ENCODE data around the gene CHSY1.

- no peak for TF ChIP-seq CTCF (IDR thresholded peaks at IDR 0.05)
- no peak for TF ChIP-seq POLR2AphosphoS5 (IDR thresholded peaks at IDR 0.05; ENCODE audit: insufficient read depth in 1 of 2, low read depth in 1 of 2)
- TF ChIP-seq POLR2A (IDR thresholded peaks at IDR 0.05), result no peak
These were observed 90.2 kb downstream of the CHSY1 start for GRCh38 chr15:101161656-101162055.
